ENCODE measurements around the gene ABCD1. TPM values are rescaled to one million over a fixed set of nuclear protein-coding genes. Genes with fewer than 3 reads are reported as not detected.

The ABCD1 gene
- total RNA-seq, 1 donor from 2014 or later = 8.0 TPM

DNA sequence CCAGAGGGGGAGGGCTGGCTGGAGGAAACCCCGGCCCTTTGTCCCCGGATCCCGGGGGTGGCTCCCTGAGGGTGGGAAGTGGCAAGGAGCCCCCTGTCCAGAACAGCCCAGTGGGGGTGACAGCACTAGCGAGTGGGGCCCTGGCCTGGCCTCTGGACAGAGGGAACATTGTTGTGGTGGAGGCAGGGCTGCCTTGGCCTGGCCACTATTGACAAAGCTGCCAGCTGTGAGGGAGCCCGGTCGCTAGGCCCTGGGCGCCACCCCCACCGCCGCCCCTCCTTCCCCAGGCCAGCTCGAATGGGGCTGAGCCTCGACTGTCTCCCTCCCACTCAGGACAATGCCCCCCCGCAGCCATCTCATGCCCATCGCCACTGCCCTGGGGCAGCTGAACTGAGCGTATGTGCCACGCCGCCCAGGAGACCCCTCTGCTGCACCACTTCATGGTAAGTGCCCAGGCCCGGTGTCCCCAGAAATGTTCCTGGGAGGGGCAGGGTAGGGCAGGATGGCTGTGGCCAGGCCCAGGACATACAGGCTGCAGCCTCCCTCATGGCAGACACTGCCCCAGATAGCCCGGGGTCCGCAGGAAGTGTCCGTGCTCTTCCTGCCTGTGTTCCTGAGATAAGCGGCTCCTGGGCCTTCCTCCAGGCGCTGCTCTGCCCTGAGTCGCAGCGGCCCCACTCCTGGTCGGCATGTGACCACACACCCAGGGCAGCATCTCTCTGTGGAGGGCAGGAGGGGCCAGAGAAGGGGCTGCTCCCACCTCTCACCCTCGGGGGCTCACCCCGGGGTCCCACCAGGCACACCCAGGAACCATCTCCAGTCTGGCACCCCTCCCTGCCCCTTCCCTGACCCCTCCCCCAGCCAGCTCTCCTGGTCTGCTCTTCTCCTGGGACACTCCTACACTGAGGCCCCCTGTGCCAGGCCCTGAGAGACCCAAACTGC lies 40.8 kb downstream of the ABCD1 start:
- Mint-ChIP-seq H3K27me3 (no peaks in the 10 kb centered on the region), H3K9me3 (no peaks in the 10 kb centered on the region), H3K4me1 (ENCODE audit: unreplicated experiment) (no peaks in the 10 kb centered on the region), H3K4me3 (no peak overlapping the region), H3K27ac (no peak overlapping the region), H3K36me3 (no peaks in the 10 kb centered on the region)
- TF ChIP-seq, protein P1, sequence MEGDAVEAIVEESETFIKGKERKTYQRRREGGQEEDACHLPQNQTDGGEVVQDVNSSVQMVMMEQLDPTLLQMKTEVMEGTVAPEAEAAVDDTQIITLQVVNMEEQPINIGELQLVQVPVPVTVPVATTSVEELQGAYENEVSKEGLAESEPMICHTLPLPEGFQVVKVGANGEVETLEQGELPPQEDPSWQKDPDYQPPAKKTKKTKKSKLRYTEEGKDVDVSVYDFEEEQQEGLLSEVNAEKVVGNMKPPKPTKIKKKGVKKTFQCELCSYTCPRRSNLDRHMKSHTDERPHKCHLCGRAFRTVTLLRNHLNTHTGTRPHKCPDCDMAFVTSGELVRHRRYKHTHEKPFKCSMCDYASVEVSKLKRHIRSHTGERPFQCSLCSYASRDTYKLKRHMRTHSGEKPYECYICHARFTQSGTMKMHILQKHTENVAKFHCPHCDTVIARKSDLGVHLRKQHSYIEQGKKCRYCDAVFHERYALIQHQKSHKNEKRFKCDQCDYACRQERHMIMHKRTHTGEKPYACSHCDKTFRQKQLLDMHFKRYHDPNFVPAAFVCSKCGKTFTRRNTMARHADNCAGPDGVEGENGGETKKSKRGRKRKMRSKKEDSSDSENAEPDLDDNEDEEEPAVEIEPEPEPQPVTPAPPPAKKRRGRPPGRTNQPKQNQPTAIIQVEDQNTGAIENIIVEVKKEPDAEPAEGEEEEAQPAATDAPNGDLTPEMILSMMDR (conservative IDR thresholded peaks at IDR 0.05) = no peak
- no peak for DNase-seq (ENCODE audit: extremely low spot score, unreplicated experiment)

DNA sequence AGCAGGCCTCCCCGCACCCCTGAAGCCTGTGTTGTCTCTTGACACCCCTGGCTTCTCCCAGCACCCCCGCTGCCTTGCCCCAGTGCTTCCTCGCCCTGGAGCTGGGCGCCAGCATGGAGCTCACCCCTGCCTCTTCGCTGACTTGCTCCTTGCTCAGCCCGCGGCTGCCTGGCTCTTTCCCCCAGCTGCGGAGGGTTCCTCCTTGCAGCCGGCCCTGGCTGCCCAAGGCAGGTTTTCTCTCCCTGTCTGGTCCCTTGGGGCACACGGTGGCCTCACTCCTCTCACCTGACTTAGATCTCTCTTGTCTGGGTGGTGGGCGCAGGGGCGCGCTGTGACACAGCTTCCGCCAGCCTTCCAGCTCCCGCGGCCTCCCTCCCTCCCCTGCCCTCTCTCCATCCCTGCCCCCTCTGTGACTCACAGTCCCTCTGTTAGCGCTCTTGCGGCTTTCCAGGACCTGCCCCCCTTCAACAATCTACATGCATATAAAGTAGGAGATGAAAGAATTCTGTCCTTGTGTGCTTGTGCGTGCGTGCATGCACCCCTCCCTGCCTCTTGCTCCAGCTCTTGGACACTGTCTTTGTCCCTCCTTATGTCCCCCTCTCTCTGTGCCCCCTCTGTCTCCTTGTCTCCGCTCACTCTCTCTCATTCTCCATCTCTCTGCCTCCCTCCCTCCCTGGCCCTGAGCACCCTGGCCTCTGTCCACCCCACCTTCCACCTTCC lies 41.6 kb downstream of the ABCD1 start:
- TF ChIP-seq, protein P1 (conservative IDR thresholded peaks at IDR 0.05) = no peak
- Mint-ChIP-seq H3K4me3 (no peak overlapping the region), H3K36me3 (no peaks in the 10 kb centered on the region), H3K9me3 (no peaks in the 10 kb centered on the region), H3K27ac (no peak overlapping the region), H3K4me1 (ENCODE audit: unreplicated experiment) (no peaks in the 10 kb centered on the region), H3K27me3 (no peaks in the 10 kb centered on the region)
- no peak for DNase-seq (ENCODE audit: extremely low spot score, unreplicated experiment)

DNA sequence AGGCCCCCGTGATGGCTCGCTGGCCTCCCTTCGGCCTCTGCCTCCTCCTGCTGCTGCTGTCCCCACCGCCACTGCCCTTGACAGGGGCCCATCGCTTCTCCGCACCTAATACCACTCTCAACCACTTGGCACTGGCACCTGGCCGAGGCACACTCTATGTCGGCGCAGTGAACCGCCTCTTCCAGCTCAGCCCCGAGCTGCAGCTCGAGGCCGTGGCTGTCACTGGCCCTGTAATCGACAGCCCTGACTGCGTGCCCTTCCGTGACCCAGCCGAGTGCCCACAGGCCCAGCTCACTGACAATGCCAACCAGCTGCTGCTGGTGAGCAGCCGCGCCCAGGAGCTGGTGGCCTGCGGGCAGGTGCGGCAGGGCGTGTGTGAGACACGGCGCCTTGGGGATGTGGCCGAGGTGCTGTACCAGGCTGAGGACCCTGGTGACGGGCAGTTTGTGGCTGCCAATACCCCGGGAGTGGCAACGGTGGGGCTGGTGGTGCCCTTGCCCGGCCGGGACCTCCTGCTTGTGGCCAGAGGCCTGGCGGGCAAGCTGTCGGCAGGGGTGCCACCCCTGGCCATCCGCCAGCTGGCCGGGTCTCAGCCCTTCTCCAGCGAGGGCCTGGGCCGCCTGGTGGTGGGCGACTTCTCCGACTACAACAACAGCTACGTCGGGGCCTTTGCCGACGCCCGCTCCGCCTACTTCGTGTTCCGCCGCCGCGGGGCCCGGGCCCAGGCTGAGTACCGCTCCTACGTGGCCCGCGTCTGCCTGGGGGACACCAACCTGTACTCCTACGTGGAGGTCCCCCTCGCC lies 42.4 kb downstream of the ABCD1 start:
- Mint-ChIP-seq H3K36me3 (no peaks in the 10 kb centered on the region), H3K4me1 (ENCODE audit: unreplicated experiment) (no peaks in the 10 kb centered on the region), H3K9me3 (no peaks in the 10 kb centered on the region), H3K27me3 (no peaks in the 10 kb centered on the region), H3K4me3 (no peak overlapping the region), H3K27ac (no peak overlapping the region)
- TF ChIP-seq, protein P1 (conservative IDR thresholded peaks at IDR 0.05) = no peak
- DNase-seq (ENCODE audit: extremely low spot score, unreplicated experiment) = no peak

DNA sequence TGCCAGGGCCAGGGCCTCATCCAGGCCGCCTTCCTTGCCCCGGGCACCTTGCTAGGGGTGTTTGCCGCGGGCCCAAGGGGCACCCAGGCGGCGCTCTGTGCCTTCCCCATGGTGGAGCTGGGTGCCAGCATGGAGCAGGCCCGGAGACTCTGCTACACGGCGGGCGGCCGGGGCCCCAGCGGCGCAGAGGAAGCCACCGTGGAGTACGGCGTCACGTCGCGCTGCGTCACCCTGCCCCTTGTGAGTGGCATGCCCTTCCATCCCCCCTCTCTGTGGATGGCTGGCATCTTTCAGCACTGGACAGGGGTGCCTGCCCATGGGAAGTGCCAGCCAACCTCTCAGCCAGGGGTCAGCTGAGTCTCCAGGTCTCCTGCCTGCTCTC lies 43.0 kb downstream of the ABCD1 start:
- Mint-ChIP-seq H3K4me1 (ENCODE audit: unreplicated experiment) (no peaks in the 10 kb centered on the region), H3K4me3 (no peak overlapping the region), H3K27ac (no peak overlapping the region), H3K9me3 (no peaks in the 10 kb centered on the region), H3K36me3 (no peaks in the 10 kb centered on the region), H3K27me3 (no peaks in the 10 kb centered on the region)
- DNase-seq (ENCODE audit: extremely low spot score, unreplicated experiment) = no peak
- TF ChIP-seq, protein P1 (conservative IDR thresholded peaks at IDR 0.05) = no peak

DNA sequence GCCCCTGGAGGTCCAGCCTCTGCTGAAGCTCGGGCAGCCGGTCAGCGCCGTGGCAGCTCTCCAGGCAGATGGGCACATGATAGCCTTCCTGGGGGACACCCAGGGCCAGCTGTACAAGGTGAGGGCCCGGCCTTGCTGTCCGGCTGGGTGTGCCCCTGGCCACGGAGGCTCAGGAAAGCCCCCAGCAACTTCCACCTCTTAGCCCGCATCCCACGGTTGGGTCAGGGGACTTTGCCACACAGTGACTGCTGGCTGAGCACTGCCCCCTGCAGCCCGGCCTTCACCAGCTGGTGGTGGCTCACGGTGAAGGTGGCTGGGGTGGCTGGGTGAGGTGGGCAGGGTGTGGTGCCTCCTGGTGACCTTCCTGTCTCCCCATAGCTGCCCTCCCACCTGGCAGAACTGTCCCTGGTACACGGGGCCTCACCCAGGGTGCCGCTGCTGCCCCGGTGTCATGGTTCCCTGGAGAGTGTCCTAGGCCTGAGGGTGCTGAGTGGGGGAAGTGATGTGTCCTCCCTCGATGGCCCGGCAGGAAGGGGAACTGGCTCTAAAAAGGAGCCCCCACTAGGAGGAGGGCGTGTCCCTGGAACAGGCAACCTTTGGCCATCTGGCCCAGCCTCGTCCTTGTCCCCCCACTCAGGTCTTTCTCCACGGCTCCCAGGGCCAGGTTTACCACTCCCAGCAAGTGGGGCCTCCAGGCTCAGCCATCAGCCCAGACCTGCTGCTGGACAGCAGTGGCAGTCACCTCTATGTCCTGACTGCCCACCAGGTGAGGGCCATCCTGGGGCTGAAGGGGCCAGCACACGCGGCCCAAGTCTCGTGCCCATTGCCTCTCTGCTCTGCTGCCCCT lies 43.9 kb downstream of the ABCD1 start:
- TF ChIP-seq, protein P1 (conservative IDR thresholded peaks at IDR 0.05) = no peak
- no peaks in the 10 kb centered on the region for H3K9me3 Mint-ChIP-seq
- H3K4me3 Mint-ChIP-seq = no peak overlapping the region
- H3K27me3 Mint-ChIP-seq = no peaks in the 10 kb centered on the region
- no peaks in the 10 kb centered on the region for H3K4me1 Mint-ChIP-seq (ENCODE audit: unreplicated experiment)
- no peak overlapping the region for H3K27ac Mint-ChIP-seq
- DNase-seq (ENCODE audit: extremely low spot score, unreplicated experiment) = no peak
- no peaks in the 10 kb centered on the region for H3K36me3 Mint-ChIP-seq

Data from type B pancreatic cell (in vitro differentiated cells).